Heart left ventricle (tissue), 16 donors: ENCODE data around the gene P3H3. TPM values are rescaled to one million over a fixed set of nuclear protein-coding genes. Genes with fewer than 3 reads are reported as not detected.
"Not testable (repeated sequence)": the region's sequence is repeated elsewhere in the genome, so short reads cannot be mapped to it uniquely, and the experiment has no call there.

Source experiments
- ATAC-seq, 4 donors: fragments of 200-7000 bp; cut with Tn5 transposase; one replicate each; pipeline ENCODE4 v1.9.1; 2020 to 2022; ENCODE audit warnings: moderate library complexity in 4 of 4, mild to moderate bottlenecking in 3 of 4, moderate number of reproducible peaks in 1 of 4
- DNase-seq, 5 donors: peaks; one replicate each; pipeline ENCODE4 v3.0.0-alpha.2; 2020
- H3K27ac ChIP-seq, 12 donors: fragments of 200-600 bp; sonication (generic) in 4 of 12; one replicate each; pipeline versions ENCODE4 v1.5.0 to v1.8.0; 2016 to 2022; ENCODE audit warnings: mild to moderate bottlenecking in 2 of 12
- H3K27me3 ChIP-seq, 9 donors: fragments of 200-600 bp; sonication (generic) in 2 of 9; one replicate each; pipeline versions ENCODE4 v1.5.1 to v1.8.0; 2016 to 2022; ENCODE audit warnings: mild to moderate bottlenecking in 3 of 9
- H3K36me3 ChIP-seq, 9 donors: fragments of 200-600 bp; sonication (generic) in 2 of 9; one replicate each; pipeline versions ENCODE4 v1.5.0 to v1.8.0; 2018 to 2022; ENCODE audit warnings: mild to moderate bottlenecking in 2 of 9
- H3K4me1 ChIP-seq, 12 donors: fragments of 200-600 bp; sonication (generic) in 4 of 12; one replicate each; pipeline versions ENCODE4 v1.5.0 to v1.8.0; 2016 to 2022; ENCODE audit warnings: mild to moderate bottlenecking in 3 of 12
- H3K4me3 ChIP-seq, 12 donors: fragments of 200-600 bp; sonication (generic) in 4 of 12; one replicate each; pipeline versions ENCODE4 v1.5.0 to v1.8.0; 2017 to 2022; ENCODE audit warnings: mild to moderate bottlenecking in 9 of 12, moderate library complexity in 4 of 12
- H3K9me3 ChIP-seq, 12 donors: fragments of 200-600 bp; sonication (generic) in 4 of 12; one replicate each; pipeline versions ENCODE4 v1.5.0 to v1.8.0; 2016 to 2022; ENCODE audit warnings: mild to moderate bottlenecking in 1 of 12
- CTCF ChIP-seq, 12 donors: fragments of 200-600 bp; sonication (generic) in 4 of 12; IDR thresholded peaks; one replicate each; pipeline versions ENCODE4 v1.5.0 to v1.8.0; 2018 to 2022; ENCODE audit warnings: antibody characterized with exemption in 12 of 12, mild to moderate bottlenecking in 5 of 12
- POLR2A ChIP-seq, 2 donors: fragments of 450-650 bp; IDR thresholded peaks; one replicate each; pipeline ENCODE4 v1.6.1; 2017; ENCODE audit warnings: antibody characterized with exemption in 2 of 2, mild to moderate bottlenecking in 2 of 2, moderate library complexity in 2 of 2
- WGBS, 4 donors: extraction: QIAGEN DNeasy Blood & Tissue Kit in 2 of 4; methylation state at CpG; one replicate each; pipeline versions ENCODE4 v1.1.5 to v1.1.7; 2013 to 2018; 5-methylcytosine and 5-hydroxymethylcytosine counted together
- intact Hi-C, 10 donors: fragments of 100-400 bp; cut with DNase I; formaldehyde crosslinking; loops; one replicate each; pipeline versions ENCODE4 v1.11.1 to v1.14.2; 2022
- polyA plus RNA-seq, 2 donors: library from polyadenylated mRNA; stranded (reverse); fragments of 200-250 nt; gene quantifications; one replicate each; pipeline ENCODE4 v1.2.3, GENCODE V29; 2013
- total RNA-seq, 9 donors: library from RNA; depleted of rRNA in 2 of 9; stranded (reverse); fragments of >200 nt in 2 of 9; fragmentation: NEBNext Ultra II Directional in 3 of 9; extraction: Animal tissue kit (Norgen Biotek cat#: 25700) in 3 of 9; gene quantifications; one replicate each; pipeline versions ENCODE4 v1.1.0 to v1.2.4, GENCODE V29; 2016 to 2023
- donor health status: ischemic (EF 13 %, LVEDD 7.1; RV severe dilation, severe dysfunction).
- donor health status: healthy with polysubstance abuse.
- donor health status: DM: no; HTN: yes; CAD: no.
- donor health status: DM: no; HTN: no; CAD: no.
- donor health status: ischemic (EF 25% LVEDD 6.9; RV normal size, moderate dysfunction).
- donor health status: ischemic (EF 25% LVEDD 5.7; RV mildly dilated, moderate dysfunction).
- donor health status: healthy.
- donor health status: DM: yes; HTN: yes; CAD: no.
- donor health status: ischemic (EF 35%, LVEDD 5.7; RV mildly dilated, moderate dysfunction).
- donor health status: nonischemic (EF 11% LVEDD 7.7; RV severe dilation, severe dysfunction).
- donor health status: DM: yes; HTN: yes; CAD: no.
- donor health status: PGD.
- donor health status: ischemic (EF 29% LVEDD 5.4; RV normal size, mild dysfunction).
- donor health status: nonischemic (EF 23%, LVEDD 6.1; RV moderate dilation, normal function).

P3H3 gene
- total and polyA plus RNA-seq, 11 donors, result 4.2 to 29.9 (median 16.6) TPM

- ATAC-seq, result no peak
- peak overlapping the region; percentile 96 to 100 (median 99) for H3K27ac ChIP-seq
- 7 to 10% (median 8%) methylated on average over 16 to 22 of the region's 22 CpGs for WGBS, 4 donors
- H3K9me3 ChIP-seq, result no peaks in the 10 kb centered on the region
- no peaks in the 10 kb centered on the region for H3K27me3 ChIP-seq
- peaks cover 0 to 57% (median 49%) of the 10 kb centered on the region in 9 donors for H3K36me3 ChIP-seq
- DNase-seq, result peak in 1 of 5 donors; percentile 22
- TF ChIP-seq CTCF (IDR thresholded peaks at IDR 0.05), result no peak
- TF ChIP-seq POLR2A (IDR thresholded peaks at IDR 0.05), result no peak
- intact Hi-C loops, result loop anchor here in 2 of 10 donors (5.0 to 10.0 kb wide), 3 partner anchors 96 to 244 kb away; partner anchors contain the start of gene MLF2 (in 2 of the 2)
- H3K4me3 ChIP-seq, result peak overlapping the region; percentile 77 to 100 (median 98)
- peaks cover 15 to 52% (median 44%) of the 10 kb centered on the region in 12 donors for H3K4me1 ChIP-seq
These were observed 40.2 kb downstream of the P3H3 start for GRCh38 chr12:6868211-6869048.

GRCh38 chr12:6869049-6870021, 41.1 kb downstream of the P3H3 start:
- H3K27ac ChIP-seq, result peak overlapping the region in 11 of 12 donors; percentile 29 to 100 (median 99)
- peaks cover 0 to 48% (median 41%) of the 10 kb centered on the region in 9 donors for H3K36me3 ChIP-seq
- peak overlapping the region in 10 of 12 donors; percentile 77 to 100 (median 98) for H3K4me3 ChIP-seq
- peak in 1 of 4 donors; percentile 8 for ATAC-seq
- TF ChIP-seq POLR2A (IDR thresholded peaks at IDR 0.05), result peak in 1 of 2 donors; percentile 15
- peak; percentile 85 to 95 (median 92) for TF ChIP-seq CTCF (IDR thresholded peaks at IDR 0.05)
- DNase-seq, result peak; percentile 77 to 80 (median 78)
- peaks cover 15 to 58% (median 47%) of the 10 kb centered on the region in 12 donors for H3K4me1 ChIP-seq
- intact Hi-C loops, result loop anchor here in 4 of 10 donors (5.0 to 10.0 kb wide), 6 partner anchors 58 to 243 kb away; partner anchors contain the start of genes MLF2 (in 2 of the 4) and ATN1 (in 1 of the 4)
- WGBS, 4 donors, result 28 to 41% (median 33%) methylated on average over 9 to 12 of the region's 12 CpGs
- no peaks in the 10 kb centered on the region for H3K27me3 ChIP-seq
- no peaks in the 10 kb centered on the region for H3K9me3 ChIP-seq

DNA sequence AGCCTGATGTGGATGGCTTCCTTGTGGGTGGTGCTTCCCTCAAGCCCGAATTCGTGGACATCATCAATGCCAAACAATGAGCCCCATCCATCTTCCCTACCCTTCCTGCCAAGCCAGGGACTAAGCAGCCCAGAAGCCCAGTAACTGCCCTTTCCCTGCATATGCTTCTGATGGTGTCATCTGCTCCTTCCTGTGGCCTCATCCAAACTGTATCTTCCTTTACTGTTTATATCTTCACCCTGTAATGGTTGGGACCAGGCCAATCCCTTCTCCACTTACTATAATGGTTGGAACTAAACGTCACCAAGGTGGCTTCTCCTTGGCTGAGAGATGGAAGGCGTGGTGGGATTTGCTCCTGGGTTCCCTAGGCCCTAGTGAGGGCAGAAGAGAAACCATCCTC, 42.1 kb downstream of the P3H3 start:
- H3K4me1 ChIP-seq, result peaks cover 15 to 60% (median 47%) of the 10 kb centered on the region in 12 donors
- H3K27ac ChIP-seq, result peak overlapping the region in 1 of 12 donors; percentile 96
- WGBS, 4 donors, result 45 to 67% (median 58%) methylated on average over 4 of the region's 4 CpGs

More for the DNA sequence above, 42.1 kb downstream of the P3H3 start:
- not testable (repeated sequence) for DNase-seq, H3K4me3 ChIP-seq, H3K9me3 ChIP-seq, H3K27me3 ChIP-seq, ATAC-seq
- peaks cover 0 to 39% (median 32%) of the 10 kb centered on the region in 9 donors for H3K36me3 ChIP-seq
- intact Hi-C loops, result loop anchor here in 3 of 10 donors (5.0 to 10.0 kb wide), 4 partner anchors 57 to 97 kb away; partner anchors contain the start of gene ATN1 (in 1 of the 3)
